HG03280 (cell line): Measurements from ENCODE around the gene TIFAB.
"Not testable (repeated sequence)": the region's sequence is repeated elsewhere in the genome, so short reads cannot be mapped to it uniquely, and the experiment has no call there.

ENCODE experiments used
- ATAC-seq: cut with Tn5 transposase; IDR thresholded peaks from one replicate; pipeline ENCODE4 v1.9.1; 2021; ENCODE audit warnings: mild to moderate bottlenecking, moderate library complexity; ENCODE audit not compliant: unreplicated experiment

Gene TIFAB, protein sequence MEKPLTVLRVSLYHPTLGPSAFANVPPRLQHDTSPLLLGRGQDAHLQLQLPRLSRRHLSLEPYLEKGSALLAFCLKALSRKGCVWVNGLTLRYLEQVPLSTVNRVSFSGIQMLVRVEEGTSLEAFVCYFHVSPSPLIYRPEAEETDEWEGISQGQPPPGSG

DNA sequence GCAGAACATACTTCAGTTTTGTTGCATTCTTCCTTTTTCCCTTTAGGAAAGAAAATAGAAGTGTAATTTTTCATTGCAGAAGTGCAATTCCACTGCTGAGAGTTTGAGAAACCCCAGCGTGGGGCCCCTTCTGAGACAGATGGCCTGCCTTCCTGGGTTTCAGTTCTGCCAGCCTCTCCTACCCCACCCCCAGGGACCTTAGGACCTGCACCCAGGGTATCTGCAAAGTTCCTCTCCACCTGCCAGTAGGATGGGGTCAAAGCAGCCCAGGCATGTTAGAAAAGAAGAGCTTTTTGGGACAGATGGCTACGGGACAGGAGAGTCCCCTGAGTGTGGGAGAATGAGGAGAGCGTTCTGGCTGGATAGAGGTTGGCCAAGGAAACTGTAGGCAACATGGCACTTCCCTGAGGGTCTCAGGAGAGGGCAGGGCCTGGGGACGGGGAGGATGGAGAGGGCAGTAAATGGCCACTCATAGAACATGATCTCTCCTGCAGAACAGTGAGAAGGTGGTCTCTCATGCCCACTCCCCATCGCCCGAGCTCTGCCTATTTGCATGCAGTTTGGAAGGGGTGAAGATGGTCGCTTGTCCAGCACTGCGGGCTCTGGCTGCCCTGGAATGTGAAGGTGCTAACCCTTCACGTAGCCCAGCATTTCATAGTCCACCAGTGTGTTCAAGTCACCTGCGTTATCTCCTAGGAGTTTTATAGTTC lies at the start of gene TIFAB:
TIFAB (minus strand) TSS at position 31 of the 710 bp plus-strand sequence. CDS start 2,412 bp downstream, outside the sequence.
- no peak for ATAC-seq

DNA sequence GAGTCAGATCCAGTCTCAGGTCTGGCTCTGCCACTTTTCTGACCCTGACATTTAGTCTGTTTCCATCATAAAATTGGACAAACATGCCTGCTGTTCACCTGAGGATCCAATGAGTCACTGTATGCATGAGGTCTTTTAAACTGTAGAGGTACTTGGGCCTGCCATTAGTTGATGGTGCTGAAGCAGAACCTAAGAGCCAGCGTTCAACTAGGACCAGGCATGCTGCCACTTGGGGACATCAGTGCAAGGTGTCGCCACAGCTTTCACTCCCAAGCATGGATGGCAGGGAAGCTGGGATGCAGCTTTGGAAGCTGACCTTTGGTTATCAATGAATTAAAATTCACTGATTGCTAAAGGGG lies 46.5 kb upstream of the TIFAB start:
- no peak for ATAC-seq

DNA sequence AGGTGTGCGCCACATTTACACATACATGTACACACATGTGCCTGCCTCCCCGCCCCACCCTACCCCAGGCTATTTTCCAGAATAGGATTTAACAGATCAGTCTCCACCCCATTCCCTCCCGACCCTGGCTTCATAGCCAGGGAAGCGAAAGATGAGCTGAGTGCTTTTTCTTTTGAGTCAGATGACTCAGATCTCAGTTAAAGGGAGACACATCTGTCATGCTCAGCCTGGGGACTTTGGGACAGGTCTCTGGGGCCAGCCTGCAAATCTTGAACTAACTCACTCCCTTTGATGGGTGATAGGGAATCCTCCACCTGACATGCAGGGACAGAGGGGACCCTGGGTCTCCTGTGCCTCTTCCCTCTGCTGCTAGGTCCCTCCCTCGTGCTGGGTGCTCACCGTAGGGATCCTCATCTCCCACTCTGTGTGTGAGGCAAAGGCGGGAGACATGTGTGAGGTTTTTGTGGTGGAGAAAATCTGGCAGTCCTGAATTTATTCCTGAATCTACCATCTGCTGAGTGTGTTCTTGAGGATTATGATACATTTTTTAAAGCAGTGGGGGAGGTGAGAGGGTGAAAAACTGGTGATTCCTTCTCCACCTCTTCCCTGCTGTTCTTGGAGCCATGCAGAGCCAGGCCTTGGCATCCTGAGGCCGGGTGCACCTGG lies 46.0 kb upstream of the TIFAB start:
- ATAC-seq = no peak

DNA sequence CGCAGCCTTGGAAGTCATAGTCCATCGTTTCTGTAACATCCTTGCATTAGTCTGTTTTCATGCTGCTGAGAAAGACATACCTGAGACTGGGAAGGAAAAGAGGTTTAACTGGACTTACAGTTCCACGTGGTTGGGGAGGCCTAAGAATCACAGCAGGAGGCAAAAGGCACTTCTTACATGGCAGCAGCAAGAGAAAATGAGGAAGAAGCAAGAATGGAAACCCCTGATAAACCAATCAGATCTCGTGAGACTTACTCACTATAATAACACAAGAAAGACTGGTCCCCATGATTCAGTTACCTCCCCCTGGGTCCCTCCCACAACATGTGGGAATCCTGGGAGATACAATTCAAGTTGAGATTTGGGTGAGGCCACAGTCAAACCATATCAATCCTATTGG lies 43.4 kb upstream of the TIFAB start:
- not testable (repeated sequence) for ATAC-seq

DNA sequence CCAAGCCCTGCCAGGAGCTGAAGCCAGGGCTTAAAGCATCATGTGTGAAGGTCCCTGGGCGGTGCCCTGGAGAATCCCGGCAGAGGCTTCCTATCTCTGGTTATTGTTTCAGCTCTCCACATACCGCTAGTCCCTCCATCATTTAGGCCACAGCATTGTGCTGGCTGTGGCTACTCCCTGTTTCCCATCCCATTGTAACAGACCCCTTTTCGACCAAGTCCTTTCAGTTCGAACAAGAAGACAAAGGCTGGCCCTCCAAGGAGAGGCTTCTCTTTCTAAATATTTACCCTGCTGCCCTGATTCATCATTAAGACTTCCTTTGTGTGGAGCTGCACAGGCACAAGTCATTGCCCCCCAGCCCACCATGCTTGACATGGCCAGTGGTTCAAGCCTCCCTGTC lies 42.0 kb upstream of the TIFAB start:
- ATAC-seq = no peak

DNA sequence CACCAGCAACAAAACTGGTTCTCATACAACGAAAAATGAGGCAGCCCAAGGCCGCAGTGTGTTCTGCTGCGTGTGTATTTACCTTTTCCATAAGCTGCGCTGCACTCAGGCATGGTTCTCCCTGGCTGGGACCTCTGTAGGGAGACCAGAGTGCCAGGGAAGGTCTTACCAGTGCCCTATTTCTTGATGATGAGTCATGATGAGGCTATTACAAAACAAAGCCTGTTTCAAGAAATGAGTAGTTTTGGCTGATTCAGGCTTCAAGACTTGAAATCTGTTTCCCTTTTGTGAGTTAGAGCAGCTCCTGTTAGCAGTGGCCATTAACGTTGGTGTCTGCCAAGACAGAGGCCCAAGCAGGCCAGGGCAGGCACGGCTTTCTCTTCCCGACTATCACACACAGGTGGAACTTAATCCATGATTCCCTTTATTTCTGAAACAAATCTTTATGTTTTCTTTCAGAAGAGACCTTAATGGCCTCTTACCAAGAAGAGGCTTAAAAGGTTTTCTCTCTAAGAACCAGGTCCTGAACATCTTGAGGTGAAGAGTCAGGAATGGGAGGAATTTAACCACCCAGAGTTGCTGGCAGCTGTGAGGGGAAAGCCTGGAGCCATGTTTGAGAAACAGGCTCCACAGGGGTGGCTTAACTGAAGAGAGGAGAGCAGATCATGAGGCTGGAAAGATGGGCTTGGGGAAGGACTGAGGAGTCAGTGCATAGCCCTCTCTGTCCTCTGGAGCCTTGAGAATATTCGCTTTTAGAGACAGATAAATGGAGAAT lies 41.4 kb upstream of the TIFAB start:
- no peak for ATAC-seq

DNA sequence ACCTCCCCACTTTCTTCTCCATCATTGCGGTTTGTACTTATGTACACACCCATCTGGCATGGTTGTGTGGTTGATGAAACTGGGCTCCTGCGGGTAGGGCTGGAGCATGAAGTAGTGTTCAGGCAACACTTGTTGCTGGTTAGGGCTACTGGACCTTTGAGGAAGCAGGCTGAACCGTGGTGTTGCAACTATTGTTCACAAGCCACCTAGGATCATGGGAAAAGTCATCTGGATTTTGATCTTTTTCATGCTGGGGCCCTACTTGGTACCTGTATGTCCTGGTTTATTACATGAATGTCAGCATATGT lies 40.1 kb upstream of the TIFAB start:
- no peak for ATAC-seq

DNA sequence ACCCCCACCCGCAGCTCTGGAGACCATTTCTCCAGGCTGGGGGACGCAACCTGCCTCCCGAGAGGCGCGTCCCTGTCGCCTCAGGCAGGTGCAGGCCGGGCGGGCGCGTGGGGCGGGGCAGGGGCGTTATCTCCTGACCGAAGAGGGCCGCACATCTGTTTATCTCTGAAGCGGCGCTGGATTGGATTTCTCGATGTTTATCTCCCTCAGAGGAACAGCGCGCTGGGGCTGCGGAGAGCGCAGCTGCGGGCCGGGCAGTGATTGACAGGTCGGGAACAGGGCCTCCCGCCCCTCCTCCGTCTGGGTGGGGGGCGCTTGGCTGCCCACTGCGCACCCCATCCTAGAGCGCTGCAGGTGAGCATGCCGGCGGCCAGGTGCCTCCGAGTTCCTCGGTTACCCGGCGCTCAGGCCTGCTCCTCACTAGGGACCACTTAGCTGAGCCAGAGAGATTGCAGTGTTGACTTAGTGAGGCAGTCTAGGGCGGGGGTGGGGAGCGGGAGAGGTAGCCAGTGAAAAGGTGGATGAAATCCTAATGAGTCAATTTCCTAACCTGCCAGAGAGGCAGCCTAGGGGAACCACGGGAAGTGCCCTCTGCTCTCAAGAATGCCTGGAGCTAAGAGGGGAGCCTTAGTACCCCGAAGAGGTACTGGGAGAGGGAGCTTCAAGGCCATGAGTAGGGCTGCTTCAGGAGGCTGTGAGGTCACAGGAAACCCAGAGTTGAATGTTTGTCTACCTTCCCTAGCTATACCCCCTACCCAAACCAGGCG lies 39.6 kb upstream of the TIFAB start:
- no peak for ATAC-seq

DNA sequence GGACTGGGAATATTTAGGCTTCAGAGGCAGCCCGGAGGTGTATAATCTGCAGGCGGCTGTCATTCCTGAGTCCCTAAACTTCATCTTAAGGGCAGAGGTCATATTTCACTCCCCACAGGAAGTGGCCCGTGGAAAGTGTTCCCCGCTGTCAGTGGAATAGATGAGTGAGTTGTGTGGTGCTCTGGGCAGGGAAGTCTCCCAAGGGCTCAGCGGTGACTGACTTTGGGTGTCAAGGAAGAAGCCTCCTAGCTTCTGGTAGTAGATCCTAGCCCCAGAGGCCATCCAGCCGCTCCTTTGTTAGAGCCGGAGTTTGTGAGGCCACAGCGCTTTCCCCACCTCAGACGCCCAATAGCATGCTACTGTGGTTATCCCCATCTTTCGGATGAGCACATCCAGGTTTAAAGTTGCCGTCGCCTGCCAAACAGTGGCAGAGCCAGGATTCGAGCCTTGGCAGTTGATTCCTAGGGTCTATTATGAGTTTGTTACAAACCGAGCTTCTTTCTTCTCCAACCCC lies 38.9 kb upstream of the TIFAB start:
- ATAC-seq = no peak

DNA sequence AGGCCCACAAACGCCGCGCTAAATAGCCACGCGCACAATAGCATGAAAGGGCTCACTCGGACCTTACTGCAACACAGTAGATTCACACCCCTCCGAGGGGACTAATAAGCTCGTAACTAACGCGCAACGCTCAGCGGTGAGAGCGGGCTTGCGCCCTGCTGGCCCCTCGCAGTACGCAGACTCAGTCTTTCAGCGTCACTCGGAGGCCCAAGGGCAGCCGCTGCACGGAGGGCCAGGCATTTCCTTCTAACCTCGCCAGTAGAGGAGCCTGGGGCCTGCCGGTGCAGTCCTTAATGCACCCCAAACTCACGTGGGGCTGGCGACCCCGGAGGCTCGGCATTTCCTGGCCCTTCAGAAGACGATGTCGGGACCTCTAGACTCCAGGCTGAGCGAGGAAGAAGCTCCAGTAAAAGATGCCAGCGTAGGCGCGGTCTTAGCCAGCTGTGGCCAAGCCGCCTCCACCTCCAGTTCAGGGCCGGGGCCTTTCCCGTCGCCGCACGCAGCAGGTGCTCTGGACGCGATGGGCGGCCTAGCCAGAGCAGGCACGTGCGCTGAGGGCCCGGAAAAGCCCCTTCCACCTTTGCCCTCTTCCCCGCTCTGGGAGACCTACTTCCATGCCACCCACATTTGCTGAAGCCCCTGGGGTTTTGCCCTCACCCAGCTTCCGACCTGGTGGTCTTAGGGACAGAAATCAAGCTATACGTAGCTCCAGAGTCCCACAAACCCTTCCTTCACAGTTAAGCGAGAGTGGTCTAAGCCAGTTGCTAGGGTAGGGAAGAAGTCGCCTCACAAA lies 38.3 kb upstream of the TIFAB start:
- no peak for ATAC-seq

DNA sequence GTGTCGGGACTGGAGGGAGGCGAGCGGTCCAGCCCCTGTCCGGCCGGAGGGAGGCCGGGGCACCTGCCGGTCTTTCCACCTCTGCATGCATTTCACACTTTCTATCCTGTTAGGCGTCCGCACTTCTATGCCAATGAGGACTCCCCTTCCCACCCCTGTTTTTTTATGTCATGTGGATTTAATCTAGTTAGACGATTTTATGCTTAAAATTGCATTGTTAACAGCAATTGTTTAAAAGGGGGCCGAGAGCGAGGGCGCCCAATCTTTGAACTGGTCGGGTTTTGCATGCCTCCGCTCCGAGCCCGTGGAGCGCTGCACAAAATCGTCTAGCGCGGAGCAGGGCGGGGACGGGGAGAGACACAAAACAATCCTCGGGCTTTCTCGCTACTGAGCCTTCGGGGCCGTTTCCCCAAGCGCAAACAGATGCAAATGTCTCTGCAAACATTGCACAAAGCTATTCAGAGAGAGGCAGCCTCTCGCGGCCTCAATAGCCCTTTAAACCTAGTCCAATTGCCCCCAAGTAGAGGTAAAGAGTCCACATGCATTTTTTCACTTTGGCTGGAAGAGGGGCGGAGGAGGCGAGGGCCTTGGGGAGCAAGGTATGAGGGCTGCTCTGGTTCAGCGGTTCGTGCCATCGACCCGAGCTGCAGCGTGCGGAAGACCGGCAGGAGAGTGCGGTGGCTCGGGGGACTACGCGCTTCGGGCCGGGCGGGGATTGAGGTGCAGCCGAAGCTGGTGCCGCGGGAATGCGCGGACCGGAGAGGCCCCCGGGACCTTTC lies 37.5 kb upstream of the TIFAB start:
- no peak for ATAC-seq

DNA sequence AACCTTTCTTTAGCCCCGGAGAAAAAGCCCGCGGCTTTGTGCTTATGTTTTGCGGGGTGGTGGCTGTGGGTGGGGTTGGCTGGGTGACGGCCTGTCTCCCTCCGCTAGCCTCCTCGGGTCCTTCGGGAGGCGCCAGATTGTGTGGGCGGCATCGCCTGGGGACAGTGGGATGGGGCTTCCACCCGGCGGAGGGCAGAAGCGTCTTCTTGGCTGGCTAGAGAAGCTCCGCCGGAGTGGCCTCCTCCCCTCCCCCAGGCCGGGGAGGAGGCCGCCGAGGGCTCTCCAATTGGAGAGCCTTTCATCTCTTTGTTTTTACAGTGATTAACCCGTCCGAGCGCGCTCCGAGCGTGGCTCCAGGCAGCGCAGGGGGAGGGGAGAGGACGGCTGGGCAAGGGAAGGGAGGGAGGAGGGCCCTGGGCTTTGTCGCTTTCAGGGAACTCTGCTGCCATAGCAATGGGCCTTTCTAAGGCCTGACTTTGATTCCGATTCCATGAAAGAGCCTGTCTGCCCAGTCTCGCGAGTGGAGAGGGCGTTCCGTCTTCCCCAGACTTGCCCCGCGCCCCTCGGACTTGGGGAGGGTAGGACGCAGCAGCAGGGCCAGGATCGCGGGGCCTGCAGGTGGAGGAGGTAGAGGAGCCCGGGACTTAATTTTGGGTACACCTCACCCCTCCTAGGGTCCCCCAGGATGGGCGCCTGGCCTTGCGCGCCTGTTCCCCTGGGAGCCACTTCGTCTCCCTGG lies 36.7 kb upstream of the TIFAB start:
- ATAC-seq = no peak

DNA sequence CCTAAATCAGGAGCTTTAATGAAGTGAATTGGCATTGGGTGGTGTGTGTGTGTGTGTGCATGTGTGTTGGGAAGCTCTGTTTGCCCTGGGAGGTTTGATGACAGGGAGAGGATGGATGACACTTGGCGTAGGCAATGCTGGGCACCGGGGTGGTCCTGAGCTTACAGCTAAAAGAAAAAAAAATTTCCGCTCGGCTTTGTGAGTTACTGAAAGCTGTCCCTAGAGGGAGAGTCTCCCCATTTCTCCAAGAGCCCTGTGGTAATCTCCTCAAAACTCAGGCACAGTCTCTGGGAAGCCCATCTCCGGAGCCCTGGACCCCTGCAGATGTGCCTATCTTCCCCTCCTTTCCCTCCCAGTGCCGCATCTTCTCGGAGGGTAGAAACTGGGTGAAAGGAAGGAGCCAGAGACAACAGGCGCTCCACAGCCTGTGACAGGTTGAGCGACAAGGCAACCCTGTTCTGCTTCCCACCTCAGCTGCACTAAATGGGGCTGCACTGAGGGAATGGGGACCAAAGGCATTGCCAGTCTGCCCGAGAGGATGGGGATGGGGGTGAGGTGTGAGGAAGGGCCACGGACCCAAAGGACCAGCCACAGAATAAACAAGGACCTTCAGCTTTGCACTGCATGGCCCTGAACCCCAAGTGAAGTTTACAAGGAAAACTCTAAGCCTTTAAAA lies 35.8 kb upstream of the TIFAB start:
- no peak for ATAC-seq

DNA sequence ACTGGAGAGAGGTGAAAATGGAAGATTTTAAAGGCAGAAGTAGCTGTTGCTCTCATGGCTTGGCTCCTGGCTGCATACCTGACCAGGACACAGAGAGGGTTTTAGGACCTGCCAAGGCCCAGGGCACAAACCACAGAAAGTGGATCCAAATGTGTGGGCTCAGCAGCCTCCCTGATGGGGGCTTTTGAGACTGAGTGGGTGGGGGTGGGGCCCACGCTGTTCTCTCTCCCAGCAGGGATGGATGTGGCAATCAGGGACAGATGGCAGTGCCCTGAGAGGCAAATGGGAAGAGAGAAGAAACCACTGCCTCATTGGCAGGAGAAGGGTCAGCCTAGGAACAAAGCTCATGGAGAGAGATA lies 34.9 kb upstream of the TIFAB start:
- no peak for ATAC-seq

DNA sequence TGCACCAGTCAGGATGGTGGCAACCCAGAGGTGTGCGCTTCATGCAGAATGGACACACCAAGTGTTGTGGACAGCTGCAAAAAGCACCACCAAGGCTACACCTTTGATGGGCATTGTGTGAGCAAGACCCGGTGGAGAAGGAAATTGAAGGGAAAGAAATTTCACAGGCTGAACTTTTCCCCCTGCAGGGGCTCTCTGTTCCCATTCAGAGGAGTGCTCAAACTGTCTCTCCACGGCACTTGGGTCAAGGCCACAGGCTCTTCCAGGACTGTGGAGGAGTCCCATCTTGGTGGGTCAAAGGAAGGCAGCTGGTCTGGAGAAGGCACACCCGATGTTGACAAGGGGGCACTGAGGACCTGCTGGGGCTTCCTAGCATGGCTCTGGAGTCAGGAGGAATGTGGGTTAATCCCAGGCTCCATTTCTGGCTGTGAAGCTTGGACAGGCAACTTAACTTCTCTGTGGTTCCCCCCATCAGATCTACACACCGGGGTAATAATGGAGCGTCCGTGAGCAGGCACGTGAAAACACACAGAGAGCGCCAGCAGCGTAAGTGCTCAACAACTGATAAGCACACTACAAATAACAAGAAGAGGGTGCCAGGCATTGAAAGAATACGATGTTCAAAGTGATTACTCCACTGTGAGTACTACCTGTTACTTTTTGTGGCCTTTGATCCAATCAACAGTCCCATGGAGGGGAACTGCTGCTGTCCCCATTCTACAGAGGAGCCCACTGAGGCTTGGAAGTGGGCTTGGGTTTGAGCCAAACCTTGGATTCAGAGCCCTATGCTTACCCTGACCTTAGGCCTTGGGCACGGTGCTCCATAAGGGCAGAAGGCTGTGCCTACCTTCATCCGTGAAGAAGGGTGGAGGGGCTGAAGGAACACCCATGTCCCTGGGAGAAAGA lies 34.2 kb upstream of the TIFAB start:
- ATAC-seq = no peak

DNA sequence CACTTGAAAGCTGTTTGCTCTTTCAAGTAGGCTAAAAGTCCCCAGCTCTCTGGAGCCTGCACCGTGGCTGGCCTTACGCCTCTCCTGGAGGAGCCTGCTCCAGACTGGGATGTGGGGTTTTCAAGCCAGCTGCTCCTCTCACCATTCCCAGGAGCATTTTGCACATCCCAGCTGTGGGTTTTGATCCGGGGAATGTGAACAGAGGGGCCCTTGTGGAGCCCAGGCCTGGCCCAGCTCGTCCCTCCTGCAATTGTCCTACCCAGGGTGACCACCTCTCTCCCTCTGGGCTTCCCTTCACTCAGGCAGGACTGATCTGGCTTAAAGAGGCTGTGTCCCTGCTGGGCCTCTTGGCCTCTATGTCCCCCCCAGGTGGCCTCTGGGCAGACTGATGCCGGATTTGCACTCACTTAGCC lies 32.5 kb upstream of the TIFAB start:
- ATAC-seq = no peak

DNA sequence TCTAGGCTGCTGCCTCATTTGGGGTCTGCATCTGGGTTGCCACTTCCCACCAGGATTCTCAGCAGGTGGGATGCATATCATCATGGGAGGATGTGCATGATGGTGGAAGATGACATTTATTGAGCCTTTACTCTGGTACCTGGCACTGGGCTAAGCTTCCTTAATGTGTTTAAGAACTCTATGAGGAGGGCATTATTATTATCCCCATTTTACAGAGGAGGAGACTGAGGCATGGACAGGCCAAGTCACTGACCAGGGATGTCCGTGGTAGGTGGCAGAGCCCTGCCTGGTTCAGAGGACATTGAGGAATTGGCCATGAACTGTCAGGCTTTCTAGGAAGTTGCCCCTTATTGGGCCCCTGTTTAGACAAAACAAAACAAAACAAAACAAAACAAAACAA lies 31.1 kb upstream of the TIFAB start:
- ATAC-seq = no peak
